Fibroblast of skin of right biceps (primary cell): ENCODE measurements around the gene ITGAX.
"Not testable (repeated sequence)": the region's sequence is repeated elsewhere in the genome, so short reads cannot be mapped to it uniquely, and the experiment has no call there.

Source experiments
- DNase-seq: peaks from one replicate; pipeline ENCODE4 v3.0.0-alpha.2; 2013

Gene ITGAX

DNA sequence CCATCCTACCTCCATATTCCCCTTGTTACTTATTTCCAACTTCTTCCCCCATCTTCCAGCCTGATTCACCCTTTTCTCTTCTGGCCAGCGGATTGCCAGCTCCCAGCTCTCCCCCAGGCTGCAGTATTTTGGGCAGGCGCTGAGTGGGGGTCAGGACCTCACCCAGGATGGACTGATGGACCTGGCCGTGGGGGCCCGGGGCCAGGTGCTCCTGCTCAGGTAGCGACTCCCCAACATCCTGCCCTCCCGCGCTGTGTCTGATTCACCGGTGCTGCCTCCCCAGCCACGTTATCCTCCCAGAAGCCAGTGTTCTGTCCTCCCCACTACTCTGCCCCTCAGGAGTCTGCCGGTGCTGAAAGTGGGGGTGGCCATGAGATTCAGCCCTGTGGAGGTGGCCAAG is 57.8 kb downstream of the ITGAX start:
- no peak for DNase-seq

DNA sequence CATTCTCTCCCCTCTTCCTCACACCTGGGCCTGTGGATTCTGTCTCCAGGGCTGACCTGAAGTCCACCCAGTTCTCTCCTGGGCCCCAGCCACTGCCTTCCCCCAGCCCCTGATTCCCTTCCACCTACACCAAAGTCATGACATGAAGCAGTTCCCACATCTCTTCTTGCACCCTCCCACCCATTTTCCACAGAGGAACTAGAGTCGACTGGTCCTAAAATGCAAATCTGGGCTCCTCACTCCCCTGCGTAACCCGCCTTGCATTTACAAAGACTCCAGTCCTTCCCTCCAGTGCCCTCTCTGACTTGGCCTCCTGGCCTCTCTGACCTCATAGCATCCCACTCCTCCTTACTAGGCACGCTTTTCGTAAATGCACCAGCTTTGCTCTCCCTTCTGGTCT is 58.4 kb downstream of the ITGAX start:
- no peak for DNase-seq

DNA sequence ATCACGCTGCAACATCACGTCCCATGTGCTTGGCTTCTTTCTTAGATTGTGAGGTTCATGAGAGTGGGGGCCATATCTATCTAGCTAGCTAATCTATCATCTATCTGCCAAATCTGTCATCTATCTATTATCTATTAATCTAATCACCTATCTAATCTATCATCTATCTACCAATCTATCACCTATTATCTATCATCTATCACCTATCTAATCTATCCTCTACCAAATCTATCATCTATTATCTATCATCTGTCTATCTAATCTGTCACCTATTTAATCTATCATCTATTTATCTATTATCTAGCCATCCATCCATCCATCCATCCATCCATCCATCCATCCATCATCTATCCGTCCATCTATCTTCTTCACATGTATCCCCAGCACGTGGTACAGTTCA is 59.0 kb downstream of the ITGAX start:
- no peak for DNase-seq

DNA sequence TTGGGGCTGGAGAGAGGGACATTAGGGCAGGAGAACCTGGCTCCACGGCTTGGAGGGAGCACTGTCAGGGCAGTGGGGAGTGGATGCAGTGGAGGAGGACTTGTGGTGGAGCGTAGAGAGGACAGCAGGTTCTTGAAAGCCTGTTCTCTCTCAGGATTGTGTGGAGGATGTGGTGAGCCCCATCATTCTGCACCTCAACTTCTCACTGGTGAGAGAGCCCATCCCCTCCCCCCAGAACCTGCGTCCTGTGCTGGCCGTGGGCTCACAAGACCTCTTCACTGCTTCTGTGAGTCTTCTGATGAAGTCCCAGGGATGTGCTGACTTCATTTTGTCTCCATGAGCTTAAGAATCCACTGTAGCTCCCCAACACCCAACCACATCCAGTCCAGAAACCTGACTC is 59.7 kb downstream of the ITGAX start:
- no peak for DNase-seq

DNA sequence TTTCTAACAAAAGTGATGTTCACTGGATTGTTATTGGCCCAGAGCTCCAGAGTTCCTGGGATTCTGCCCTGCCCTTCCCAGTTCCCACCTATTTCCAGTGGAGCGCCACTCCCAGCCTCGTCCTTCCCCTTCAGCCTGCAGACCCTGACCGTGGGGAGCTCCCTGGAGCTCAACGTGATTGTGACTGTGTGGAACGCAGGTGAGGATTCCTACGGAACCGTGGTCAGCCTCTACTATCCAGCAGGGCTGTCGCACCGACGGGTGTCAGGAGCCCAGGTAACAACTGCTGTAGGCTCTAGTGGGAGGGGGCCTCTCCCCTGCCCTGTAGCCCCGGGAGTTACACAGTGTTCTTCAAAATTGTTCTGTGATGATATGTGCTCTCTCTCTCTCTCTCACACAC is 61.4 kb downstream of the ITGAX start:
- DNase-seq: no peak

DNA sequence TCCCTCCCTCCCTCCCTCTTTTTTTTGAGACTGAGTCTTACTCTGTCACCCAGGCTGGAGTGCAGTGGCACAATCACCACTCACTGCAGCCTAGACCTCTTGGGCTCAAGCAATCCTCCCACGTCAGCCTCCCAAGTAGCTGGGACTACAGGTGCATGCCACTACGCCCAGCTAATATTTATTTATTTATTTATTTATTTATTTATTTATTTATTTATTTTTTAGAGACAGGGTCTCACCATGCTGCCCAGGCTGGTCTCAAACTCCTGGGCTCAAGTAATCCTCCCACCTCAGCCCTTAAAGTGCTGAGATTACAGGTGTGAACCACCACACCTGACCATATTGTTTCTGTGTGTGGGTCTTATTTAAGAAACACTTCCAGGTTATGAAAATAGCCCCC is 62.1 kb downstream of the ITGAX start:
- not testable (repeated sequence) for DNase-seq

DNA sequence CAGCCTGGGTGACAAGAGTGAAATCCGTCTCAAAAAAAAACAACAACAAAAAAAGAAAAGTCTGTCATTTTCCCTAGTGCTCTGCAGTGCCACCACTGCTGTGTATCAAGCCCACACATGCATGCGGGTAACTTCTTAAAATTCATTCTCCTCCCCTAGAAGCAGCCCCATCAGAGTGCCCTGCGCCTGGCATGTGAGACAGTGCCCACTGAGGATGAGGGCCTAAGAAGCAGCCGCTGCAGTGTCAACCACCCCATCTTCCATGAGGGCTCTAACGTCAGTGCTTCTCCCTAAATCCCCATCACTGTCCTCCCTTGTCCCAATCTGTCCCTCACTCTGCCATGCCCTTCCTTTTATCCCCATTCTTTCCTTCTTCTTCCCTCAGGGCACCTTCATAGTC is 62.9 kb downstream of the ITGAX start:
- DNase-seq: no peak

DNA sequence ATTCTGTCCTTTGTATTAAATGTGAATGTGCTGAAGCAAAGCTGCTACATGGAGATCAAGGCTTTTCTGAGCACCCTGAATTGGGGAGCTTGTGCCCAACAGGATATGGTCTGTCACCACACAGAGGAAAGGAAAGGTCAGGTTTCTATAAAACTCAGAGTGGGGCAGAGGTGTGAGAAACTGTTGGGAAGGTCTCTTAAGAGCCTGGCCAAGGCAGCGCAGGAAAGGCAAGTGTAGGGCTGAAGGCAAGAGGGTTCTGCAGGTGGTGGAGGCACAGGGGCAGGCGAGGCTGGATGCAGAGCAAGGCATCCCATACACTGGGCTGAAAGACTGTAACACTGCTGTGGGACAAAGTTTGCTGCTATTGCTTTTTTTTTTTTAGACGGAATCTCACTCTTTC is 65.1 kb downstream of the ITGAX start:
- DNase-seq: no peak

DNA sequence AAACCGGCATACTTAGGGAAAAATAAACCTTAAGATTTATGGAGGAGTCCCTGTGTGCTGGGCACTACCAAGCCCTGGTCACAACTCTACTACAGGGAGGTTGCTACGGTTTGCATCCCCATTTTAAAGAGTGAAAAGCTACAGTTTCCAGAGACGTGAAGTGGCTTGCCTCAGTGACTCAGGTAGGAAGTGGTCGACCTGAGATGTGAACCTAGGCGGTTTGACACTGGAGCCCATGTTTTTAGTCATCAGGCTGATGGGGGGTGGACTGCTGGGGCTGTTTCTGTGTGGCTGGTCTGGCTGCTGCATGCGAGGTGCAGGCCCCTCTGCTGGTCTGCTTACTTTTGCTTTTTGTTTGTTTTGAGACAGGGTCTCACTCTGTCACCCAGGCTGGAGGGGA is 66.6 kb downstream of the ITGAX start:
- no peak for DNase-seq

DNA sequence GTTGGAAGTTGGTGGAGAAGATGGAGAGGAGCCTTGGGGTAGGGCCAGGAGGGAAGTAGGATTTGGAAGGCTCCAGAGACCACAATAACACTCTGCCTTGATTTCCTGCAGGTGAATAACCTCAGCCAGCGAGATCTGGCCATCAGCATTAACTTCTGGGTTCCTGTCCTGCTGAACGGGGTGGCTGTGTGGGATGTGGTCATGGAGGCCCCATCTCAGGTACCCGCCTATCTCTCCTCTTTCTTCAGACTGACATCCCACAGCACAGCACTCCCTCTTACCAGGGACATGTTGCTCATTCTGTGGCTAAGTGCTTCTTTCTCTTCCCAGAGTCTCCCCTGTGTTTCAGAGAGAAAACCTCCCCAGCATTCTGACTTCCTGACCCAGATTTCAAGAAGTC is 68.3 kb downstream of the ITGAX start:
- no peak for DNase-seq

DNA sequence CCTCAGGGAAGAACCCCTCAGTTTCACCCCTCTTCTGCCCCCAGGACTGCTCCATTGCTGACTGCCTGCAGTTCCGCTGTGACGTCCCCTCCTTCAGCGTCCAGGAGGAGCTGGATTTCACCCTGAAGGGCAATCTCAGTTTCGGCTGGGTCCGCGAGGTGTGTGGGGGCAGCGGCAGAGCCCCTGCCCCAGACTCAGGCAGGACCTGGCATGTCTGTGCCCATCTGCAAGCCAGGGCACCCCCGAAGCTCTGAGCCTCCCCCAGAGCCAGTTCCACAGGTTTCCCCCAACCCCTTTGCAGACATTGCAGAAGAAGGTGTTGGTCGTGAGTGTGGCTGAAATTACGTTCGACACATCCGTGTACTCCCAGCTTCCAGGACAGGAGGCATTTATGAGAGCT is 68.8 kb downstream of the ITGAX start:
- DNase-seq: no peak

DNA sequence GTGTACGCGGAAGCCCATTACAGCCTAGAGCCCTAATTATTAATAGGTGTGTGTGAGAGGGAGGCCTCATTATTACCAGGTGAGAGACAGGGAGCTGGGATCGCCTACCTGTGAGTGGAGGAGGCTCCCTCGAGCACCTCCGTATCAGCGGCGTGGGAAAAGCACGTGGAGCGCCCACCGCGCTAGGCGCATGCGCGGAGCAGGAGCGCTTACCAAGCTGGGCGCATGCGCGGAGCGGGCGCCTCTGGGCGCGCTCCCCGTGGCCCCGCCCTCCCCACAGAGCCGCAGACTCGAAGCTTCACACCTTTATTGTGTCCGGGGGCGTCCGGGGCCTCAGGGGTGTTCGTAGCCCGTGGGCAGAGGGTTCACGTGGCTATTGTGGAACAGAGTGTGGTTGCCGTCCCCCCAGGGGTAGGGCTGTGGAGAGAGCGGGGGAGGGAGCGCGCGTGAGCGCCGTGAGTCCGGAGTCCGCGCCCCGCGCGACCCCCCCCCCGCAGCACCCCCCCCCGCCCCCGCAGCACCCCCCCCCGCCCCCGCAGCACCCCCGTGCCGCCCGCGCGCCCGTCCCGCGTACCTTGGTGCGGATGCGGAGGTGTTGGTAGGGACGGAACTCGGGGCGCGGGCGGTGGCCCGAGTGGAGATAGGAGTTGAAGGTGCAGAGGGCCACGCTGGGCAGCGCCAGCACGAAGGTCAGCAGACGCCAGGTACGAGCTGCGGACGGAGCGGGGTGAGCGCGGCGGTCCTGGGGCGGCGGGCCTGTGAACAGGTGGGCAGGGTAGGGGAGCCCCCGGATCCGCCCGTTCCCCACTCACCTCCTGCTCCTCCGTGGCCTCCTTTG is 72.7 kb downstream of the ITGAX start:
- DNase-seq: peak; percentile 39

DNA sequence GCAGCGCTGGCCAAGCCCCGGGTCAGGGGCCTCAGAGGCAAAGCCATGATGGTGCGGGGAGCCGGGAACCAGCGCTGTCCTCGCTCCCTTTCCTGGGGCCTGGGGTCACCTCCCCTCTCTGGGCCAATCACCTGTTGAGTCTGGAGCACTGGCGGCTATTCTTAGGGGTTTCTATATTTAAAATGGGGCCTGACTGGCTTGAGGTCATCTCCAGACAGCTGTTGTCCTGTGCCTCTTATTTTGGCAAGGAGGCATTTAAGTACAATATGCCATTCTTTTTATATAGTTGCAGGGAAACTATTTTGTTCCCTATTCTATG is 73.3 kb downstream of the ITGAX start, which contains the start of gene COX6A2:
COX6A2 (minus strand) TSS at position 82 of the 319 bp plus-strand sequence; CDS start at position 47, 35 bp downstream.
- DNase-seq: no peak

DNA sequence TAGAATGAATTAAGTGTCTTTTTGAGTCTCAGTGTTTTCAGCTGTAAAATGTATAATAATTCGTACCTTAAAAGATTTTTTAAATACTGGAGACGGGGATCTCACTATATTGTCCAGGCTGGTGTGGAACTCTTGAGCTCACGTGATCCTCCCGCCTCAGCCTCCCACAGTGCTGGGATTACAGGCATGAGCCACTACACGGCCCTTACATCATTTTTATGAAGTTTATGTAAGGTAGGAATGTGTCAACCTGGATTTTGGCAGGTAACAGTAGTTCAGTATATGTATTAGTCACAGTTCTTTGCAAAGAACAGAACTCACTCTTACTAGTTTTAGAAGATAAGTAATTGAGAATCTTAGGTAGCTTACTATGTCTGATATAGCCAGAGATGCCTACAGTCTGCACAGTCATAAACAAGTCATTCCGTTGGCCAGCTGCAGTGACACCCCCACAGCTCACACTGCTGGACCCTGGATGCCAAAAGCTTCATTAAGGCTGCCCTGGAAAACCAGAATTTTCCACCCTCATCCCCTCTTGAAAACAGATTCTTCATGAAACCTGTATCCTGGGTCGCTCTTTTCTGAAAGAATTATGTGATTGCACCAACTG is 73.8 kb downstream of the ITGAX start:
- DNase-seq: no peak

DNA sequence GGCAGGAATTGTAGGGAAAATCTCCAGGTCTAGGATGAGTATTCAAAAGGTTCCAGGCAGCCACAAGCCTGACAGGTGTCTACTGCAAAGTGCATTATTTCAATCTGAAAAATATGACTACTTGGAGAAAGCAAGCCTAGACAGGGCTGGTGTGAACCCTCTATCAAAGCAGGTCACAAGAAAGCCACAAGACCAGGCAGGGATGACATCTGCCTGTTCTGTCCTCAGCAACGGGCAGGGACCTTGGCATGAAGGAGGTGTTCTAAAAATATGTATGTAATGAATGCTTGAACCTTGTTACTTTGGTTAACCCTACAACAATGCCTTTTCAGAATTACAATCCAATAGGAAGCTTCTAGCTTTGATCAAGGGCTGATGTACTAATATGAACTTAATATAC is 74.3 kb downstream of the ITGAX start:
- DNase-seq: no peak

DNA sequence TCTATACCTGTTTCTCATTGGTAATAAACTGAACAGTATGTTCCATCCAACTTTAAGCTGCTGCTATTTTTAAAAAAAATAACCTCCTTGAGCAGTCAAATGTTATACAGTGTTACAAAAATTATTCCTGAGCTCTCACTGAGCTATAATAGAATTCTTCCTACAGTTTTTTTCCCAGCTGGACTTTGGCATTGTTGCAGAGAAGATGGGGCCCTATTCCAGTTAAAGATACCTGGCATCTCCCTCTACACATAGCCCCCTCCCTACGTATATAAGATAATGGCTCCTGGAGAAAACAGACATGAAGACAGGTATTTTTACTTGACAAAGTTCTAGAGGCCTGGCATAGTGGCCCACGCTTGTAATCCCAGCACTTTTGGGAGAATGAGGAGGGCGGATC is 74.8 kb downstream of the ITGAX start:
- DNase-seq: no peak

DNA sequence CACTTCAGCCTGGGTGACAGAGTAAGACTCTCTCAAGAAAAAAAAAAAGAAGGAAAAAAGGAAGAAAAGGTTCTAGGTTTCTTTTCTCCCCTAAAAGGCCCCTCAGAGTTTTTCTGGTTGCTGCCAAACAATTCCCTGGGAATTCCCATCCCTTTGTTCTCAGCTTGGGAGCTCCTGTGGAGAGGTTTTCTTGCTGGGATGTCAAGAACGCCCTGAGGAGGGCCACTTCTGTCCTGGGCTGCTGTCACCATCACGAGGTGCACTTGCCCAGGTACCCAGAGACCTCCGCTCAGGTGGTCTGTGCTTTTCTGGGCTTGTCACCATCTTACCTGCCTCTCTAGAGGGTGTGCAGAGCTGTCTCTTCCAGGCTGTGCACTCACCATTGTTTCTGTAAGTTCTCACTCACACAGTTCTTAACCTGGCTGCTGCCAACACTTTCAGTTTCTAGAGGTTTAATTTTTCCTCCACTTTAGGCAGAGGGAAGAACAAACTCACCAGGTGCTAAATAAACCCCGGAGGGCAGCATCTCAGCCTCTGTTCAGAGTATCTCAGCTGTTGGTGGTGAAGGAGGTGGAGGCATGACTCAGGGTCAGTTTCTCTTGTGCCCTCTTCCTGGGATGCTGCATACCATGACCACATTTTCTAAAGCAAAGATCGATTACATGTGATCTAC is 75.5 kb downstream of the ITGAX start:
- no peak for DNase-seq
